Testis (tissue), 3 donors: Measurements from ENCODE around the gene SPINK14. TPM values are rescaled to one million over a fixed set of nuclear protein-coding genes. Genes with fewer than 3 reads are reported as not detected.

Source experiments
- DNase-seq: peaks from one replicate; pipeline ENCODE4 v3.0.0-alpha.2; 2019
- H3K27ac ChIP-seq, 2 donors: fragments of 200-600 bp; sonication (generic); one replicate each; pipeline ENCODE4 v1.5.1; 2019
- H3K27me3 ChIP-seq: fragments of 200-600 bp; sonication (generic); one replicate; pipeline ENCODE4 v1.5.1; 2019
- H3K36me3 ChIP-seq: fragments of 200-600 bp; sonication (generic); one replicate; pipeline ENCODE4 v1.5.1; 2017; ENCODE audit warnings: low read depth; ENCODE audit errors: missing control alignments
- H3K4me1 ChIP-seq: fragments of 200-600 bp; sonication (generic); one replicate; pipeline ENCODE4 v1.5.1; 2019
- H3K4me3 ChIP-seq, 2 donors: fragments of 200-600 bp; sonication (generic); one replicate each; pipeline ENCODE4 v1.5.1; 2017 to 2019
- H3K9me3 ChIP-seq: fragments of 200-600 bp; sonication (generic); one replicate; pipeline ENCODE4 v1.5.1; 2017
- POLR2A ChIP-seq: fragments of 450-650 bp; IDR thresholded peaks from one replicate; pipeline ENCODE4 v1.6.1; 2017; ENCODE audit warnings: antibody characterized with exemption, mild to moderate bottlenecking, moderate library complexity
- WGBS, 2 donors: methylation state at CpG; one replicate each; pipeline ENCODE4 v1.1.5; 2018; 5-methylcytosine and 5-hydroxymethylcytosine counted together
- intact Hi-C: fragments of 100-400 bp; cut with DNase I; formaldehyde crosslinking; loops from one replicate; pipeline ENCODE4 v1.15.1; 2023; ENCODE audit warnings: low total_unique reads
- polyA plus RNA-seq: library from polyadenylated mRNA; stranded (reverse); fragments of 350-450 nt; fragmentation: Illumina TruSeq; extraction: RNeasy Lipid Tissue Mini Kit (QIAGEN cat#74804); gene quantifications from one replicate; pipeline ENCODE4 v1.2.3, GENCODE V29; 2014; ENCODE audit warnings: low read depth, low replicate concordance; ENCODE audit not compliant: insufficient read depth
- total RNA-seq, 2 donors: library from RNA; depleted of rRNA; stranded (reverse); fragments of >200 nt; gene quantifications; one replicate each; pipeline ENCODE4 v1.2.3, GENCODE V29; 2016
- TF ChIP-seq, protein P1 (sequence below), 3 experiments: fragments of 450-650 bp in 2 of 3; fragments of 200-600 bp in 1 of 3; sonication (generic) in 1 of 3; IDR thresholded peaks; one replicate each; pipeline ENCODE4 v1.5.1; 2016 to 2019; ENCODE audit warnings: antibody characterized with exemption in 3 of 3, mild to moderate bottlenecking in 2 of 3, moderate library complexity in 1 of 3

SPINK14 gene
- total and polyA plus RNA-seq, 3 donors from 2014 or later, result not detected

- WGBS, 2 donors, result 62 to 67% methylated on average over 2 of the region's 2 CpGs
- Histone ChIP-seq H3K4me3 (no peak overlapping the region), H3K9me3 (no peaks in the 10 kb centered on the region), H3K36me3 (no peaks in the 10 kb centered on the region), H3K4me1 (no peaks in the 10 kb centered on the region), H3K27ac (no peak overlapping the region), H3K27me3 (no peaks in the 10 kb centered on the region)
- no peak for DNase-seq
- intact Hi-C loops, result no loop called here
- TF ChIP-seq, protein P1, sequence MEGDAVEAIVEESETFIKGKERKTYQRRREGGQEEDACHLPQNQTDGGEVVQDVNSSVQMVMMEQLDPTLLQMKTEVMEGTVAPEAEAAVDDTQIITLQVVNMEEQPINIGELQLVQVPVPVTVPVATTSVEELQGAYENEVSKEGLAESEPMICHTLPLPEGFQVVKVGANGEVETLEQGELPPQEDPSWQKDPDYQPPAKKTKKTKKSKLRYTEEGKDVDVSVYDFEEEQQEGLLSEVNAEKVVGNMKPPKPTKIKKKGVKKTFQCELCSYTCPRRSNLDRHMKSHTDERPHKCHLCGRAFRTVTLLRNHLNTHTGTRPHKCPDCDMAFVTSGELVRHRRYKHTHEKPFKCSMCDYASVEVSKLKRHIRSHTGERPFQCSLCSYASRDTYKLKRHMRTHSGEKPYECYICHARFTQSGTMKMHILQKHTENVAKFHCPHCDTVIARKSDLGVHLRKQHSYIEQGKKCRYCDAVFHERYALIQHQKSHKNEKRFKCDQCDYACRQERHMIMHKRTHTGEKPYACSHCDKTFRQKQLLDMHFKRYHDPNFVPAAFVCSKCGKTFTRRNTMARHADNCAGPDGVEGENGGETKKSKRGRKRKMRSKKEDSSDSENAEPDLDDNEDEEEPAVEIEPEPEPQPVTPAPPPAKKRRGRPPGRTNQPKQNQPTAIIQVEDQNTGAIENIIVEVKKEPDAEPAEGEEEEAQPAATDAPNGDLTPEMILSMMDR (IDR thresholded peaks at IDR 0.05), result no peak
- no peak for TF ChIP-seq POLR2A
Measured at GRCh38 chr5:148141645-148142044, 26.7 kb upstream of the SPINK14 start.

DNA sequence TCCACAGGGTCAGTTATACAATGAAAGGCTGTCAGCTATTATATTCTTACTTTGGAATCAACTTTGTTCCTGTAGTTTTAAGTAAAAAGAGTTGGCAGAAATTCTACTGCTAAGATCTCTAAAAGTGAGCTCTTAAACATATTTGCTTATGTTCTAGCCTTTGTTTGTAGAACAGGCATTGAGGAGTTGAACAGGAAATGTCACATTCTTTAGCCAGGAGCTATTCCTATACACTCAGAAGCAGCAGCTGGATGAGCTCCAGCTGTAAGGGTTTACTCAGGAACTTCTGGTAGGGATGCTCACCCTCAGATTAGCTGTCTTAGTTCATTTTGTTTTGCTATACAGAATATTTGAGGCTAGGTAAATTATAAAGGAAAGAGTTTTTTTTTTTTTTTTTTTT lies 22.4 kb upstream of the SPINK14 start:
- Histone ChIP-seq H3K27me3 (no peaks in the 10 kb centered on the region), H3K4me3 (no peak overlapping the region), H3K36me3 (no peaks in the 10 kb centered on the region), H3K27ac (no peak overlapping the region), H3K9me3 (no peaks in the 10 kb centered on the region), H3K4me1 (no peaks in the 10 kb centered on the region)
- TF ChIP-seq, protein P1 (IDR thresholded peaks at IDR 0.05), result no peak
- no peak for TF ChIP-seq POLR2A
- DNase-seq, result no peak
- intact Hi-C loops, result no loop called here

DNA sequence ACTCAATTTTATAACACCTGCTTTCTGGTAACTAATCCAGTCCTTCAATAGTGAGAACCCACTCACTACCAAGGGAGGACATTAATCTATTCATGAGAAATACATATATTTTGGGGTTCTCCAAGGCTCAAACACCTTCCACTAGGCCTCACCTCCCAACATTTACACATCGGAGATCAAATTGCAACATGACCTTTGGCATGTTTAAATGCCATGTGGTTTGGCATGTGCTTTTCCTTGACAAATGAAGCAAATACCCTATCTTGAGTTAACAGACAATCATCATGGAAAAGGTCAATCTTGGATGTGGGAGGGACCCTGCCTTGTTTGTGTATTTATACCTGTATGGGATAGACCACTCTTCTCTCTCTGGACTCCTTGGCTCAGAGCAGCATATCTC lies 21.9 kb upstream of the SPINK14 start:
- no peak overlapping the region for H3K27ac ChIP-seq
- H3K36me3 ChIP-seq, result no peaks in the 10 kb centered on the region
- no peak overlapping the region for H3K4me3 ChIP-seq
- intact Hi-C loops, result no loop called here
- 79 to 100% methylated on average over 1 of the region's 1 CpG for WGBS, 2 donors
- no peaks in the 10 kb centered on the region for H3K4me1 ChIP-seq
- TF ChIP-seq POLR2A, result no peak
- TF ChIP-seq, protein P1 (IDR thresholded peaks at IDR 0.05), result no peak
- no peaks in the 10 kb centered on the region for H3K9me3 ChIP-seq
- H3K27me3 ChIP-seq, result no peaks in the 10 kb centered on the region
- no peak for DNase-seq

DNA sequence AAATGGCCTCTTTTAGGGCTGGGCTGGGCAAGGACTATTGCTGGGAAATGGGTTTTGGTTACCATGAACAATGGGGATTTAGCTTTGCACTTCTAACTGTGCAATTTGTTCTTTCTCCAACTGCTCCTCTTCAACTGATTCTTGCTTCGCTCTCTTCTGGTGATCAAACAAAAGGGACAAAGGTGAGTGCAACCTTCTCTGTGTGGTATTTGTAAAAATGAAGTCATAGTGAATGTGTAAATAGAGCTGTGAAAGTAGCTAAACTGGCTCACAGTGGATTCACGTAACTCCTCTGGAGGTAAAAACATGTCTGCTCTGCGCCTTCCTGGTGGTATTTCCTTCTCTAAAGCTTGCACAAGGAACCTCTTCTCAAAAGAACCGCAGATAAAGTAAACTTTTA lies 20.9 kb upstream of the SPINK14 start:
- Histone ChIP-seq H3K27ac (no peak overlapping the region), H3K36me3 (no peaks in the 10 kb centered on the region), H3K4me1 (no peaks in the 10 kb centered on the region), H3K27me3 (no peaks in the 10 kb centered on the region), H3K9me3 (no peaks in the 10 kb centered on the region), H3K4me3 (no peak overlapping the region)
- WGBS, 2 donors, result 93 to 96% methylated on average over 4 of the region's 4 CpGs
- no peak for DNase-seq
- TF ChIP-seq POLR2A, result no peak
- TF ChIP-seq, protein P1 (IDR thresholded peaks at IDR 0.05), result no peak
- intact Hi-C loops, result no loop called here

DNA sequence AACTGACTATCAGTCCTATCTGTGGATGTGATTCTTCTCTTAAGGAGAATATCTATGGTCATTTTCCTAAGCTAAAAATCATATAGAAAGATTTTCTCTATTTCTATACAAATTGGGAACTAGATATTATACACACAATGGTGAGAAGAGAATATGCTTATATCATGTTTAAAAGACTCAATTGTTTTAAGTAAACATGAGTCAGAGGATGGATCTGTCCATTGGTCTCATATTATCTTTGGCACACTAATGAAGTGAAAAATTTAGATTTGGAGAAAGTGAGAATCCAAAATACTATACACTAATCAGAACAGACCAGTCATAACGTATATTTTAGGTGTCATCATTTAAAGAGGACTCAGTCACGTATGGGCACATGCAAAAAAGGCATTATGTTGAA lies 16.5 kb upstream of the SPINK14 start:
- intact Hi-C loops, result no loop called here
- Histone ChIP-seq H3K36me3 (no peaks in the 10 kb centered on the region), H3K9me3 (no peaks in the 10 kb centered on the region), H3K4me1 (no peaks in the 10 kb centered on the region), H3K4me3 (no peak overlapping the region), H3K27ac (no peak overlapping the region), H3K27me3 (no peaks in the 10 kb centered on the region)
- WGBS, 2 donors, result 84 to 87% methylated on average over 2 of the region's 2 CpGs
- DNase-seq, result no peak
- TF ChIP-seq POLR2A, result no peak
